ENCODE results near the gene INPP5E.

The INPP5E gene

GRCh38 chr9:136465500-136466154 lies 26.0 kb upstream of the INPP5E start:
- H3K79me2 ChIP-seq (ENCODE audit: low read length) = peaks cover 20% of the 10 kb centered on the region
- no peak overlapping the region for H3K27ac ChIP-seq (ENCODE audit: low read length)
- H4K20me1 ChIP-seq (ENCODE audit: insufficient read depth, low read length) = no peaks in the 10 kb centered on the region
- H3K36me3 ChIP-seq (replicated peaks; ENCODE audit: insufficient read depth, low read length) = peaks cover 2% of the 10 kb centered on the region
- H3K4me2 ChIP-seq (ENCODE audit: low read depth, low read length) = no peak overlapping the region
- TF ChIP-seq EZH2 (optimal IDR thresholded peaks at IDR 0.05; ENCODE audit: low read depth, low read length) (no peak), EZH2phosphoT487 (IDR thresholded peaks at IDR 0.05; ENCODE audit: low read length) (no peak)
- TF ChIP-seq, protein P1, sequence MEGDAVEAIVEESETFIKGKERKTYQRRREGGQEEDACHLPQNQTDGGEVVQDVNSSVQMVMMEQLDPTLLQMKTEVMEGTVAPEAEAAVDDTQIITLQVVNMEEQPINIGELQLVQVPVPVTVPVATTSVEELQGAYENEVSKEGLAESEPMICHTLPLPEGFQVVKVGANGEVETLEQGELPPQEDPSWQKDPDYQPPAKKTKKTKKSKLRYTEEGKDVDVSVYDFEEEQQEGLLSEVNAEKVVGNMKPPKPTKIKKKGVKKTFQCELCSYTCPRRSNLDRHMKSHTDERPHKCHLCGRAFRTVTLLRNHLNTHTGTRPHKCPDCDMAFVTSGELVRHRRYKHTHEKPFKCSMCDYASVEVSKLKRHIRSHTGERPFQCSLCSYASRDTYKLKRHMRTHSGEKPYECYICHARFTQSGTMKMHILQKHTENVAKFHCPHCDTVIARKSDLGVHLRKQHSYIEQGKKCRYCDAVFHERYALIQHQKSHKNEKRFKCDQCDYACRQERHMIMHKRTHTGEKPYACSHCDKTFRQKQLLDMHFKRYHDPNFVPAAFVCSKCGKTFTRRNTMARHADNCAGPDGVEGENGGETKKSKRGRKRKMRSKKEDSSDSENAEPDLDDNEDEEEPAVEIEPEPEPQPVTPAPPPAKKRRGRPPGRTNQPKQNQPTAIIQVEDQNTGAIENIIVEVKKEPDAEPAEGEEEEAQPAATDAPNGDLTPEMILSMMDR (IDR thresholded peaks at IDR 0.05; ENCODE audit: low read length) = no peak
- no peaks in the 10 kb centered on the region for H3K27me3 ChIP-seq (replicated peaks; ENCODE audit: insufficient read depth, low read length)
- H3K9me3 ChIP-seq (replicated peaks; ENCODE audit: insufficient read depth, low read length) = no peaks in the 10 kb centered on the region
- no peak overlapping the region for H3K9ac ChIP-seq (ENCODE audit: low read length)
- H3K4me3 ChIP-seq (ENCODE audit: low read length) = no peak overlapping the region
- H2AFZ ChIP-seq (ENCODE audit: low read length) = no peak overlapping the region
- no peaks in the 10 kb centered on the region for H3K4me1 ChIP-seq (ENCODE audit: low read length)
- no peaks in the 10 kb centered on the region for H3K9me2 ChIP-seq (replicated peaks; ENCODE audit: insufficient read depth, low read length)
- DNase-seq = no peak
- H3F3A ChIP-seq (ENCODE audit: insufficient read depth, low read length) = no peaks in the 10 kb centered on the region

GRCh38 chr9:136464241-136464640 lies 24.6 kb upstream of the INPP5E start:
- H2AFZ ChIP-seq (ENCODE audit: low read length) = no peak overlapping the region

GRCh38 chr9:136463578-136463977 lies 23.9 kb upstream of the INPP5E start:
- Histone ChIP-seq H3F3A (ENCODE audit: insufficient read depth, low read length) (no peaks in the 10 kb centered on the region), H3K27ac (ENCODE audit: low read length) (no peak overlapping the region), H3K4me2 (ENCODE audit: low read depth, low read length) (no peak overlapping the region), H3K4me1 (ENCODE audit: low read length) (no peaks in the 10 kb centered on the region), H3K9me3 (replicated peaks; ENCODE audit: insufficient read depth, low read length) (no peaks in the 10 kb centered on the region), H3K27me3 (replicated peaks; ENCODE audit: insufficient read depth, low read length) (no peaks in the 10 kb centered on the region), H3K36me3 (replicated peaks; ENCODE audit: insufficient read depth, low read length) (peaks cover 2% of the 10 kb centered on the region), H3K9ac (ENCODE audit: low read length) (no peak overlapping the region), H3K9me2 (replicated peaks; ENCODE audit: insufficient read depth, low read length) (no peaks in the 10 kb centered on the region), H3K79me2 (ENCODE audit: low read length) (peaks cover 3% of the 10 kb centered on the region; the same call in 1 of the 2 replicates), H2AFZ (ENCODE audit: low read length) (no peak overlapping the region), H3K4me3 (ENCODE audit: low read length) (no peak overlapping the region), H4K20me1 (ENCODE audit: insufficient read depth, low read length) (no peaks in the 10 kb centered on the region)
- TF ChIP-seq, protein P1 (IDR thresholded peaks at IDR 0.05; ENCODE audit: low read length) = no peak
- TF ChIP-seq EZH2 (optimal IDR thresholded peaks at IDR 0.05; ENCODE audit: low read depth, low read length) (no peak), EZH2phosphoT487 (IDR thresholded peaks at IDR 0.05; ENCODE audit: low read length) (no peak)
- no peak for DNase-seq

More at GRCh38 chr9:136464241-136464640, 24.6 kb upstream of the INPP5E start:
- Histone ChIP-seq H3K9ac (ENCODE audit: low read length) (no peak overlapping the region), H3K4me2 (ENCODE audit: low read depth, low read length) (no peak overlapping the region), H4K20me1 (ENCODE audit: insufficient read depth, low read length) (no peaks in the 10 kb centered on the region), H3K9me3 (replicated peaks; ENCODE audit: insufficient read depth, low read length) (no peaks in the 10 kb centered on the region), H3K27ac (ENCODE audit: low read length) (no peak overlapping the region), H3K27me3 (replicated peaks; ENCODE audit: insufficient read depth, low read length) (no peaks in the 10 kb centered on the region), H3K79me2 (ENCODE audit: low read length) (peaks cover 9% of the 10 kb centered on the region), H3K4me3 (ENCODE audit: low read length) (no peak overlapping the region), H3F3A (ENCODE audit: insufficient read depth, low read length) (no peaks in the 10 kb centered on the region), H3K9me2 (replicated peaks; ENCODE audit: insufficient read depth, low read length) (no peaks in the 10 kb centered on the region), H3K36me3 (replicated peaks; ENCODE audit: insufficient read depth, low read length) (peaks cover 2% of the 10 kb centered on the region), H3K4me1 (ENCODE audit: low read length) (no peaks in the 10 kb centered on the region)
- TF ChIP-seq EZH2phosphoT487 (IDR thresholded peaks at IDR 0.05; ENCODE audit: low read length) (no peak), EZH2 (optimal IDR thresholded peaks at IDR 0.05; ENCODE audit: low read depth, low read length) (no peak)
- TF ChIP-seq, protein P1 (IDR thresholded peaks at IDR 0.05; ENCODE audit: low read length) = no peak
- no peak for DNase-seq

All from MM.1S (cell line).